Activated T-cell treated with anti-CD3 and anti-CD28 coated beads, Interleukin-2, amount 50 U/mL, for 48 hours (primary cell): ENCODE data around the gene MEF2C.
"Not testable (repeated sequence)": the region's sequence is repeated elsewhere in the genome, so short reads cannot be mapped to it uniquely, and the experiment has no call there.

Experiments used
- DNase-seq, 2 experiments: peaks; one replicate each; pipeline ENCODE4 v3.0.0-alpha.2; 2020

MEF2C gene

GRCh38 chr5:88793797-88794196, 89.2 kb downstream of the MEF2C start:
- DNase-seq: not testable (repeated sequence)

GRCh38 chr5:88792144-88792840, 90.7 kb downstream of the MEF2C start:
- DNase-seq: no peak

DNA sequence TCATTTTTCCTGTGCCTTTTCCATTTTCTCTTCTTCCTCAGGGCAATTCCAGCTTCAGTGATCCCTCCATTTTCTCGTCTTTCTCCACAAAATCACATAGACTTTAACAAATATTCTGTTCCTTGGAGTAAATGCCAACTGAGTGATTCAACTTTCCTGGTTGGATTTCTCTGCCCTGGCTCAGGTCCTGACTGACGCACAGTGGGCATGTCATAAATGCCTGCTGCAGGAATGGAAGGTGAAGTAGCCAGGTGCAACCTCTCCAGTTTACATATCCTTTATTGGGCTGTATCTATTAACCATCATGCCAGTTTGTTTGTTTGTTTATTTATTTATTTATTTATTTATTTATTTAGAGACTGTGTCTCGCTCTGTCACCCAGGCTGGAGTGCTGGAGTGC, 95.1 kb downstream of the MEF2C start:
- DNase-seq: no peak

DNA sequence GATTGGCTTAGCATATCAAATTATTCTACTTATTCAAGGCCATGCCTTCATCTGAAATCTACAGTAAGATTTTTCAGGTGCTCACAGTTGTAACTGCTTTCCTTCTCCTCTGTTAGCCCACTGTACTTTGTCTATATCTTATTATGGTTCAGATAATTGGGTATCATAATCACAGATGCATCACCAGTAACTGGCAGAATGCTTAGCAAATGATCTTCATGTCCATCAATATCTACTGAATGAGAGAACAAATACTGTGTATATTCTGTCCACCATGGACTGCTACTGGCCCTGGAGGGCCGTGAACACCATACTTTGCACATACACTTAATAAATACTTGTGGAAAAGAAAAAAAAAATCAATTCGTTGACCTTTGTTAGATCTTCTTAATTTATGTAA, 96.2 kb downstream of the MEF2C start:
- DNase-seq: no peak

GRCh38 chr5:88785746-88786565, 97.0 kb downstream of the MEF2C start:
- DNase-seq: peak; percentile 18 to 19

DNA sequence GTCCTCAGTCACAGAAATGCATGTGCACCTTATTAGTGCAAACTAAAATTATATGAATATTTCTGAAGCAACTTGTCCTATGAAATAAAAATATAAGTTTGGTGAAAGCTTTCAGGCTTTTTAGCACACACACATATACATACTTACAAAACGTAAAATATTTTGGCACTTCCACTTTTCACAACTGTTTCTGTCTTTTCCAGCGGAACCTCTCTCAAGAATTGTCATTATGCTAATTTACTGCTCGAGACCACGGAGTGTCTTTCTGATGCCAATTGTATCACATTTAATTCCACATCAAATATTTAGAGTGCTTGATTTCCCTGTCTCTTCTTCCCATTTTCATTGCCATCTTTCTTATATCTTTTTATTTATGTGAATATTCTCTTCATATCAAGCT, 100.4 kb downstream of the MEF2C start:
- DNase-seq: no peak

- no peak for DNase-seq
These were observed 102.2 kb downstream of the MEF2C start for GRCh38 chr5:88780736-88781135.

- no peak for DNase-seq
These were observed 104.2 kb downstream of the MEF2C start for GRCh38 chr5:88778736-88779135.

DNA sequence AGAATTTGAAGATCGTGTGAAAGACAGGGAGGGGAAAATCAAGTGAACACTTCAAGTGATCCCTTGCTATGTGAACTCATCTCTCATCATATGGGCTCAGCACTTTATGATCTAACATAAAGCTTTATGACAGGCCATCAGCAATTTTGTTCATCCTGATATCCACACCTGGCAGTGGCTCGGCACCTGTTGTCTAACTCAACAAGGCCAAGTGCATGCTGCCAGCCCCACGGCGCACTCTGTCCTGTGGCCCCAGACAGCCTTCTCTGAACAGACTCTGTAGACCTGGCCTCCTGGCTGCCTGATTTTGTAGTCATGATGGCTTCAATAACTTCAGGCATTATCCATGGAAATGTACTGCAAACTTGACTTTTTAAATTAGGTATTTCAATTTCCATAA, 106.3 kb downstream of the MEF2C start:
- DNase-seq: no peak

GRCh38 chr5:88772831-88773230, 110.2 kb downstream of the MEF2C start:
- no peak for DNase-seq

DNA sequence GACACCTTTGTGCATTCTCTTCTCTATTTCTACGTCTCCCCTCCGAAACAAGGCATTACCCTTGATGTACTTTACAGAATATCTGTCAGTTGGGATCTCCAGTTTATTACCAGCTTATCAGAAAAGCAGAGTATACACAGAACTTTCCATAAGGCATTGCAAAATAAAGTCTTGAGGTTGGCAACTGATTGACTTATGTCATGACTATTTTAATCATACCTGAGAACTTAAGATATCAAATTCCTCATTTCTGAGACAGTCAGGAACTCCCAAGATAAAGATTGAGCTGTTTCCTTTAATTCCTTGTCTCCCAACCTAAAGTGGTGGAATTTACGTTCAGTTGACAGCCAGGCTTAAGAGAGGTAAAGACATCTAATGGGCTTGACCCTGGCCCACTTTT, 110.9 kb downstream of the MEF2C start:
- no peak for DNase-seq

DNA sequence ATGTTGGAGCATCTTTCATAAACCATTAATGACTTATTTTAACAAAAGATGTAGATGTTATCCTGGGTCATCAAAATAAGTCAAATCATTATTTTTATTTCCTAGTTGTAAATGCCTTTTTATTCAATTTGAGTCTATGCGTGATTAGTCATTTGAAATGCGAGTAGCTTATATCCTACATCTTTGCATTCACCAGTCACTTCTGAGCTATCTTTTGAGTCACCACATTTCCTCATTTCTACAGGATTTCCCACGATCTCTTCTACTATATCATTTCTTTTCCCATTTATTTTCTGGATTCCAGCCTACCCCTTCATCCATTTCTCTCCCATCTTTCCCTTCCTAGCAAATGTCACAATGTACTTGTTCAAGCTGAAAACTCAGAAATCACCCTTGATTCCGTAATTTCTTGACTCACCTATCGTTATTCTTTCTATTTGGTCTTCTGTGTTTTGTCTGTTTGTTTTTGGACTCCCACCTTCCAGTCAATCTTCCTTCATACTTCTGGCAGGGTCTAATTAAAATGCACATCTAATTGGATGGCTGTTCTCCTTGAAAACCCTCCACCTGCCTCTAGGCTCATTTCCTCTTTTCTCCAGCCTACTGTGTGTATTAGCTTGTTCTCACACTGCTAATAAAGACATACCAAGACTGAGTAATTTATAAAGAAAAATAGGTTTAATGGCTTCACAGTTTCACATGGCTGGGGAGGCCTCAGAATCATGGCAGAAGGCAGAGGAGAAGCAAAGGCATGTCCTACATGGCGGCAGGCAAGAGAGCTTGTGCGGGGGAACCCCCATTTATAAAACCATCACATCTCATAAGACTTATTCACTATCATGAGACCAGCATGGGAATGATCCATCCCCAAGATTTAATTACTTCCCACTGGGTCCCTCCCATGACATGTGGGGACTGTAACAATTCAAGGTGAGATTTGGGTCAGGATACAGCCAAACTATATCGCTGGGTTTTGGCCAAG, 112.4 kb downstream of the MEF2C start:
- DNase-seq: no peak

- no peak for DNase-seq
These were observed 113.8 kb downstream of the MEF2C start for GRCh38 chr5:88769165-88769564.

GRCh38 chr5:88768411-88768810, 114.6 kb downstream of the MEF2C start:
- DNase-seq: no peak

DNA sequence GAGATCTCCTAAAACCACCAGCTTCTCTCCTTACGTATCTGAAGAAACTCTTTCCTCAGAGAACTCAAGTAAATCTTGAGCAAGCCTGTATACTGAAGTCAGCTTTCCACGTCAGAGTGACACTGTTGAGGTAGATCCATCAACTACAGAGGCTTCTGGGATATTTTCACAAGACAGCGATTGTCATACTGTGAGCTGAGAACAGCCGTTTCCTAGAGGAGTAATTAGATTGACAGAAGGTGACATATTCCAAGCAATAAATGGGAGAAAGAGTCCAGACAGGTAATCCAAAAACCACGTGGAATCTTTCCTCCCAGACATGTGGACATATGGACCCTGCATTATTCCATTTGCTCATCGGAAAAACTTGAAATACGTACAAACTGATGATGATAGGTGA, 117.2 kb downstream of the MEF2C start:
- no peak for DNase-seq

DNA sequence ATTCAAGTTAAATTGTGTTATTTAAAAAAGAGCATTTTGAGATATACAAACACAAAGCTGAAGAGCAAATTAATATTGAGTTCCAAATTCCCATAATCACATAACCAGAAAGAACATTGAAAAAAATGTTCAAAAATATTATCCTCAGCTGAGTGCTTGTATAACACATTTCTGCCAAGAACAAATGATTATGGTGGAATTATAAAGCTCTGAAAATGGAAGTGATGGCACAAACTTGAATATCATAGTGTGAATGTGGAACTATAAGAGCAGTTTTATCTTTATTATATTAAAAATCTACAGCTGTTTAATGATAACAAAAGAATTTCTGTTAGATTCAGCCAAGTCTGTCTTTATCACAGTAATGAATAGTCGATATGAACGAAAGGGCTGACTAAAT, 117.8 kb downstream of the MEF2C start:
- DNase-seq: no peak

GRCh38 chr5:88761939-88762338, 121.0 kb downstream of the MEF2C start:
- no peak for DNase-seq

DNA sequence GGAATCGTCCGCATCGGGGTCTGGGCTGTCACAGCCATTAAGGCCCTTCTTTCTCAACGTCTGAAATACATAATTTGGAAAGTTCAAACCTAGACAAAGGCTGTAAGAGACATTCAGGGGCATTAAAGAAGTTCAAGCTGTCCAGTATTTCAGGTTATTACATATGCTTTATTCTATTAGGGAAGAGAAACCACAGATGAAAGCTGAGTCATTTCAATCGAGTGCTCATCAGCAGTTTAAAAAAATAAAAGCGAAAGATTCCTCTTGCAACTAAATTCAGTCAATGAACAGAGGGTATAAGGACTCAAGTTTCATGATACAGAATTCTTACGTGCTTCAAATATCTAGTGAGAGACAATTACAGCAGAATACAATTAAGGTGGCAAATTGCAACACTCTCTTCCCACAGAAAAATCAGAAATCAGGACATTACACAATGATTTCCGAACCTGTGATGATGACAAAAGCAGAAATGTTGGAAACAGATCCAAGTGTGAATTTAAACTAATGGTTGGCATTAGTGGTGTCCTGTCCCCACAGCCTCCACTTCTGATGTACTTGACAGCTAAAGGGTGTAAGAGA, 121.6 kb downstream of the MEF2C start:
- no peak for DNase-seq

GRCh38 chr5:88760527-88760926, 122.5 kb downstream of the MEF2C start:
- no peak for DNase-seq

GRCh38 chr5:88758591-88758990, 124.4 kb downstream of the MEF2C start:
- no peak for DNase-seq

DNA sequence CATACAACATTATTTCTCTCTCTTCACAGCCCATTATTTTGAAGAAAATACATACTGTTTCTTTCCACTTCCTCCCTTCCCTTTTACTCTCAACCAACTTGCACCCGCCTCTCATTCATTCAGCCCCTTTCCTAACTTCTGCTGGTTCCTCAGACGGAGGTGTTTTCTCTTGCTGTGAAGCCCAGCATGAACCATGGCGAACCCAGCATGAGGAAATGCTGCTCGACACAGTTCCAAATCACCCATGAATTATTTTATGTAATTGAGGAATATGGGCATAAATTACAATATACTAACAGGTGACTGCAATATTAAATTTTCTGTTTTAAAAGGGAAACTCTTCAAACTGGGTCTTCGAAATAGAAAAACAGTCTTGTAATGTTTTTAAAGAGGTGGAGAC, 124.8 kb downstream of the MEF2C start:
- DNase-seq: no peak

DNA sequence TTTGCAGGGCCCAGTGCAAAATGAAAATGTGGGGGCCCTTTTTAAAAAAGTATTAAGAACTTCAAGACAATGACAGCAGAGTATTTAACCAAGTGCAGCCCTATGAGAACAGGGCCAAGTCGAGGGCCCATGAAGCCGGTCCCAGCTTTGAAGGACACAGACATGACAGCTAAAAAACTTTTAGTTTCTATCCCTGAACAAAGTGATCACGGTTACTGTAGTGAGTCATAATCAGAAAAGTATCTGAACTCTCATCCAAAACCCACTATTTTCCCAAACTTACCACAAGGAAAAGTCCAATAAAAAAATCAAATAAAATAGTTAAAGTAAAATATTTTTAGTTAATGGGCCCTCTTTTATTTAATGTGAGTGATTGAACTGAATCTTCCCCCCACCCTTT, 126.0 kb downstream of the MEF2C start:
- no peak for DNase-seq

DNA sequence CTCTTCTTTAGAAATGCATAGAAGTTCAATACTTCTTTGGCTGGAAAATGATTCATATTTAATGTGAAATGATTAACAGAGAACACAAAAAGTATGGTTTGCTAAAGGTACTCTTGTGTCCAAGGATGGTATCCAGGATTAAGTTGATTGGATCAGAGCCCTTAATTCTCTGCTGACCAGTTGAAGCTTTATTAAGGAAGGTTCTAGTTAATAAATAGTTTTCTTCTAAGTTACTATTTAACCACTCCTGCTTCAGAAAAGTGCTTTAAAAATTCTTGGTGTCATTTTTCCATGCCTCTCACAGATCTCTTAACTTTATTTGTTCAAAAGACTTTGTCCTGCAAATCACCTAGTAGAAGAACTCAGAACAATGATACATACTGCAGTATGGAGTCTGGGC, 134.3 kb downstream of the MEF2C start:
- no peak for DNase-seq
